ENCODE measurements around the gene RBM45.
A peak's percentile ranks its signal among the peaks of the same experiment; 100 is the strongest.

RBM45 gene

GRCh38 chr2:178084273-178084672 is 28.0 kb upstream of the RBM45 start:
- no peak overlapping the region for H3K27ac Mint-ChIP-seq
- peaks cover 25% of the 10 kb centered on the region for H3K27me3 Mint-ChIP-seq (ENCODE audit: low read depth)
- no peak overlapping the region for H3K4me3 Mint-ChIP-seq
- no peaks in the 10 kb centered on the region for H3K36me3 Mint-ChIP-seq (ENCODE audit: low read depth)
- H3K4me1 Mint-ChIP-seq (ENCODE audit: low read depth), result no peaks in the 10 kb centered on the region
- no peaks in the 10 kb centered on the region for H3K9me3 Mint-ChIP-seq

- no peaks in the 10 kb centered on the region for H3K36me3 Mint-ChIP-seq (ENCODE audit: low read depth)
- no peaks in the 10 kb centered on the region for H3K9me3 Mint-ChIP-seq
- H3K4me3 Mint-ChIP-seq, result no peak overlapping the region
- peaks cover 15% of the 10 kb centered on the region for H3K27me3 Mint-ChIP-seq (ENCODE audit: low read depth)
- H3K27ac Mint-ChIP-seq, result no peak overlapping the region
- H3K4me1 Mint-ChIP-seq (ENCODE audit: low read depth), result no peaks in the 10 kb centered on the region
Measured at GRCh38 chr2:178088774-178089270, 23.4 kb upstream of the RBM45 start.

GRCh38 chr2:178093471-178093870 is 18.8 kb upstream of the RBM45 start:
- H3K9me3 Mint-ChIP-seq, result no peaks in the 10 kb centered on the region
- no peaks in the 10 kb centered on the region for H3K27me3 Mint-ChIP-seq (ENCODE audit: low read depth)
- H3K27ac Mint-ChIP-seq, result no peak overlapping the region
- no peak overlapping the region for H3K4me3 Mint-ChIP-seq
- no peaks in the 10 kb centered on the region for H3K4me1 Mint-ChIP-seq (ENCODE audit: low read depth)
- H3K36me3 Mint-ChIP-seq (ENCODE audit: low read depth), result no peaks in the 10 kb centered on the region

- Mint-ChIP-seq H3K9me3 (no peaks in the 10 kb centered on the region), H3K36me3 (ENCODE audit: low read depth) (no peaks in the 10 kb centered on the region), H3K27ac (no peak overlapping the region)
Measured at GRCh38 chr2:178101321-178102079, 10.7 kb upstream of the RBM45 start.

GRCh38 chr2:178105566-178105965 is 6.7 kb upstream of the RBM45 start:
- no peaks in the 10 kb centered on the region for H3K4me1 Mint-ChIP-seq (ENCODE audit: low read depth)
- H3K4me3 Mint-ChIP-seq, result no peak overlapping the region
- no peaks in the 10 kb centered on the region for H3K9me3 Mint-ChIP-seq
- no peak overlapping the region for H3K27ac Mint-ChIP-seq
- no peaks in the 10 kb centered on the region for H3K36me3 Mint-ChIP-seq (ENCODE audit: low read depth)
- no peaks in the 10 kb centered on the region for H3K27me3 Mint-ChIP-seq (ENCODE audit: low read depth)

More at GRCh38 chr2:178101321-178102079, 10.7 kb upstream of the RBM45 start:
- Mint-ChIP-seq H3K4me3 (no peak overlapping the region), H3K27me3 (ENCODE audit: low read depth) (no peaks in the 10 kb centered on the region), H3K4me1 (ENCODE audit: low read depth) (no peaks in the 10 kb centered on the region)

GRCh38 chr2:178106053-178106452 is 6.2 kb upstream of the RBM45 start:
- Mint-ChIP-seq H3K27me3 (ENCODE audit: low read depth) (no peaks in the 10 kb centered on the region), H3K4me3 (no peak overlapping the region), H3K27ac (no peak overlapping the region), H3K4me1 (ENCODE audit: low read depth) (no peaks in the 10 kb centered on the region), H3K9me3 (no peaks in the 10 kb centered on the region), H3K36me3 (ENCODE audit: low read depth) (no peaks in the 10 kb centered on the region)

GRCh38 chr2:178108176-178108575 is 4.1 kb upstream of the RBM45 start:
- Mint-ChIP-seq H3K4me1 (ENCODE audit: low read depth) (peaks cover 3% of the 10 kb centered on the region), H3K4me3 (no peak overlapping the region), H3K36me3 (ENCODE audit: low read depth) (no peaks in the 10 kb centered on the region), H3K27me3 (ENCODE audit: low read depth) (no peaks in the 10 kb centered on the region), H3K27ac (no peak overlapping the region), H3K9me3 (no peaks in the 10 kb centered on the region)

GRCh38 chr2:178109813-178110212 is 2.4 kb upstream of the RBM45 start:
- Mint-ChIP-seq H3K27ac (no peak overlapping the region), H3K36me3 (ENCODE audit: low read depth) (peaks cover 4% of the 10 kb centered on the region), H3K4me1 (ENCODE audit: low read depth) (peaks cover 18% of the 10 kb centered on the region), H3K9me3 (no peaks in the 10 kb centered on the region), H3K4me3 (no peak overlapping the region), H3K27me3 (ENCODE audit: low read depth) (no peaks in the 10 kb centered on the region)

GRCh38 chr2:178110681-178111080 is 1.6 kb upstream of the RBM45 start:
- Mint-ChIP-seq H3K27ac (no peak overlapping the region), H3K36me3 (ENCODE audit: low read depth) (peaks cover 4% of the 10 kb centered on the region), H3K4me3 (no peak overlapping the region), H3K27me3 (ENCODE audit: low read depth) (no peaks in the 10 kb centered on the region), H3K4me1 (ENCODE audit: low read depth) (peaks cover 24% of the 10 kb centered on the region), H3K9me3 (no peaks in the 10 kb centered on the region)

GRCh38 chr2:178111743-178112142 is 494 bp upstream of the RBM45 start:
- peaks cover 8% of the 10 kb centered on the region for H3K36me3 Mint-ChIP-seq (ENCODE audit: low read depth)
- H3K27ac Mint-ChIP-seq, result peak overlapping the region; percentile 33

GRCh38 chr2:178114462-178114861 is 2.2 kb downstream of the RBM45 start:
- Mint-ChIP-seq H3K27me3 (ENCODE audit: low read depth) (no peaks in the 10 kb centered on the region), H3K36me3 (ENCODE audit: low read depth) (peaks cover 16% of the 10 kb centered on the region), H3K27ac (peak overlapping the region; percentile 90), H3K4me1 (ENCODE audit: low read depth) (peaks cover 30% of the 10 kb centered on the region), H3K4me3 (peak overlapping the region; percentile 94), H3K9me3 (no peaks in the 10 kb centered on the region)

More at GRCh38 chr2:178111743-178112142, 494 bp upstream of the RBM45 start:
- peak overlapping the region; percentile 94 for H3K4me3 Mint-ChIP-seq
- no peaks in the 10 kb centered on the region for H3K9me3 Mint-ChIP-seq
- peaks cover 25% of the 10 kb centered on the region for H3K4me1 Mint-ChIP-seq (ENCODE audit: low read depth)
- H3K27me3 Mint-ChIP-seq (ENCODE audit: low read depth), result no peaks in the 10 kb centered on the region

GRCh38 chr2:178115271-178115670 is 3.0 kb downstream of the RBM45 start:
- Mint-ChIP-seq H3K27ac (no peak overlapping the region), H3K27me3 (ENCODE audit: low read depth) (no peaks in the 10 kb centered on the region), H3K4me1 (ENCODE audit: low read depth) (peaks cover 30% of the 10 kb centered on the region)

GRCh38 chr2:178117725-178118124 is 5.5 kb downstream of the RBM45 start:
- no peaks in the 10 kb centered on the region for H3K9me3 Mint-ChIP-seq
- peaks cover 30% of the 10 kb centered on the region for H3K36me3 Mint-ChIP-seq (ENCODE audit: low read depth)
- no peaks in the 10 kb centered on the region for H3K27me3 Mint-ChIP-seq (ENCODE audit: low read depth)
- H3K4me3 Mint-ChIP-seq, result no peak overlapping the region
- H3K27ac Mint-ChIP-seq, result no peak overlapping the region
- H3K4me1 Mint-ChIP-seq (ENCODE audit: low read depth), result peaks cover 31% of the 10 kb centered on the region

More at GRCh38 chr2:178115271-178115670, 3.0 kb downstream of the RBM45 start:
- Mint-ChIP-seq H3K9me3 (no peaks in the 10 kb centered on the region), H3K36me3 (ENCODE audit: low read depth) (peaks cover 20% of the 10 kb centered on the region), H3K4me3 (no peak overlapping the region)

GRCh38 chr2:178119179-178119922 is 7.1 kb downstream of the RBM45 start:
- Mint-ChIP-seq H3K36me3 (ENCODE audit: low read depth) (peaks cover 32% of the 10 kb centered on the region), H3K4me1 (ENCODE audit: low read depth) (peaks cover 17% of the 10 kb centered on the region), H3K4me3 (no peak overlapping the region), H3K27me3 (ENCODE audit: low read depth) (no peaks in the 10 kb centered on the region), H3K27ac (no peak overlapping the region), H3K9me3 (no peaks in the 10 kb centered on the region)

GRCh38 chr2:178123163-178123562 is 10.9 kb downstream of the RBM45 start:
- H3K4me1 Mint-ChIP-seq (ENCODE audit: low read depth), result peaks cover 4% of the 10 kb centered on the region
- peaks cover 36% of the 10 kb centered on the region for H3K36me3 Mint-ChIP-seq (ENCODE audit: low read depth)
- H3K9me3 Mint-ChIP-seq, result no peaks in the 10 kb centered on the region
- no peaks in the 10 kb centered on the region for H3K27me3 Mint-ChIP-seq (ENCODE audit: low read depth)
- no peak overlapping the region for H3K4me3 Mint-ChIP-seq
- no peak overlapping the region for H3K27ac Mint-ChIP-seq

Measured in T-helper 1 cell treated with Interleukin-12 subunit alpha and Interleukin-12 subunit beta and Interleukin-4 antibody, amounts not matched to agents 30 μg/mL and 1 μg/mL, for 36 hours (primary cell).